Stimulated activated CD4-positive, alpha-beta T cell treated with anti-CD3 and anti-CD28 coated beads, TNF-alpha, amount 100 ng/mL, for 1 hour (primary cell): ENCODE data around the gene CES2.

Experiments used
- DNase-seq, 3 donors: peaks; one replicate each; pipeline ENCODE4 v3.0.0-alpha.2; 2020; ENCODE audit warnings: low read depth in 3 of 3, low spot score in 1 of 3

The CES2 gene

DNA sequence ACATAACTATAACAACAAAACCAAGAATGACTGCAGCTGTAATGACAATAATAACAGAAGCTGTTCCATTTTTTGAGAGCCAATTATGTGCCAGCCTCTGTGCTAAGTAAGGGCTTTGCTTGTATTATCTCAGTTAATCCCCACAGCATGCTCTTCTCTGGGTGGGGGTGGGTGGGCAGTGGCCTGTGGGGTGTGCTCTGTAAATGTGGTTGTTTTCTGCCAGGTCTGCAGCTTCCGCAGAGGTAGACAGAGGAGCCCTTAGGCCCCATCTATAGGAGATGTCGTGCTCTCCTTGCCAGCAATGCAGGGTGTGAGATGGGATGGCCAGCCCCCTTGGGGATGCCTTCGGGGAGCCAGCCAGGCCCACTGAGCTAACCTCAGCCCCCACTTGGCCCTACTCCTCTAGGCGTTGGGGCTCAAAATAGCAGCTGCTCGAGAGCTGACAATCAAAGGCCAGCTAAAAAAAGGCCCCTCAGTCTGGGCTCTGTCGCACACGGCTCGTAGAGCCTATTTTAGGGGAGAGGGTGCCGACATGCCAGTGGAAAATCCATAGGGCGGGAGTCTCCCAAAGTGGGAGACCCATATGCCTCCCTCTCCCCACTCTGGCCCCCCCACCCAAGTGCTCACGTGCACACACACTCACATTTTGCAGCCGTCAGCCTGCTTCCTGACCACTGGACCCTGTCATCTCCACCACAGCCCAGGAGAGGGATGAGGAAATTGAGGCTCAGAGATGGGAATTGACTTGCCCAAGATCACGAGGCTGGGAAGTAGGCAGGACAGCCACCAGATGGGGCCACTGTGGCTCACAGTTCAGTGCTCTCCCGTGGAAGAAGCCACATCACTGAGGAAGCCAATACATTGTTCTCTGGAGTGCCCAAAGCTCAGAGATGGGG lies 32.4 kb upstream of the CES2 start:
- DNase-seq = no peak

DNA sequence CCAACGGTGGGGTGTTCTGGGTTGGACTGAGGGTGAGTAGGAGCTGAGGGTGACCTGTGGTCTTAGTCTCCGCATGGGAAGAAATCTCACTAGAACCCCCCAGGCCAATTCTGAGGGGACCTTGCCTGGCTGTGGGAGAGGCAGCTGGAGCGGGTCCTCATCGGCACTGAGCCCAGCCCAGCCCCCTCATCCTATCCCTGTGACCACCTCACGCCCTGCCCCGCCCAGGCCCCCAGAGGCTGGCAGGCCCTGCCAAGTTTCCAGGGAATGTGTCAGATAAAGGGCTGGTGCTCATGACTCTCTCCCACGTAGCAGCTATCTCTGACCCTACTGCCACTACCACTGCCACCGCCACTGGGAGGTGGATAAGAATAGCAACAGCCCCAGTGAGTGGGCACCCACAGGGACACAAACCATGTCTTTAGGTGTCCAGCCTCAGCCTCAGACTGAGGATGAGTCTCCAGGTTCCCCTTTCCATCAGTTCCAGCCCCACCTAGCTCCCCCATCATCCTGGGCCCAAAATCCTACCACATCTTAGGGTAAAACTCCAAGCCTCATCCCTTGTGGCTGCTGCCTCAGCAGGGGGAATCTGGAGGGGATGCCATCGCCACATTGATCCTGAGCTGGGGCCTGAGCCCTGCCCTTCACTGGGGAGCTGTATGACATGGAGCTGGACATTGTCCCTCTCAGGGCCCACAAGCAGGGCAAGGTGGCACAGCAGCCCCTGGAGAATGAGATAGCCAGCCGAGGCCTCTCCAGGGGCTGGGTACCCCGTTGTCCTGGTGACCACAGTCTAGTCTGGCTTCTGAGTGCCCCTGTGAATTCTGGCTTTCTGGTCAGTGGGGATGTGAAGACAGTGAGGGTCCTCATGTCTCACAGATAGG lies 31.5 kb upstream of the CES2 start:
- no peak for DNase-seq

DNA sequence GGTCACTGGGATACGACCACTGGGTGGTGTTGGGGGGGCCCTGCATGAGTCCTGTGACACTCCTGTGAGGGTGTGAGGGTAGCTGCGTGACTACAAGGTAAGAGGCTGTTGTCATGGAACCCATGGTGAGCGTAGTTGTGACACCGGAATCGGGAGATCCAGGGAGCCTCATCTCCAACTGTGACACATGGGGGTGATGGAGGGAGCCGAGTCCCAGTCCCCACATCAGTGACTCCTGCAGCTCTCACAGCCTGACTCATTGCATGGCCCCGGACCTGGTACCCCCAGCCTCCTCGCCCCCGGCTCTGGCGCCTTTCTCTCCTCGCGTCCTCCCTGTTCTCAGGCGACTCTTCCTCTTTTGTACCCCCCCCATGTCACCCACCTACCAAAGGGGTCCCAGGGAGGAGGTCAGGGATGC lies 30.9 kb upstream of the CES2 start:
- no peak for DNase-seq

DNA sequence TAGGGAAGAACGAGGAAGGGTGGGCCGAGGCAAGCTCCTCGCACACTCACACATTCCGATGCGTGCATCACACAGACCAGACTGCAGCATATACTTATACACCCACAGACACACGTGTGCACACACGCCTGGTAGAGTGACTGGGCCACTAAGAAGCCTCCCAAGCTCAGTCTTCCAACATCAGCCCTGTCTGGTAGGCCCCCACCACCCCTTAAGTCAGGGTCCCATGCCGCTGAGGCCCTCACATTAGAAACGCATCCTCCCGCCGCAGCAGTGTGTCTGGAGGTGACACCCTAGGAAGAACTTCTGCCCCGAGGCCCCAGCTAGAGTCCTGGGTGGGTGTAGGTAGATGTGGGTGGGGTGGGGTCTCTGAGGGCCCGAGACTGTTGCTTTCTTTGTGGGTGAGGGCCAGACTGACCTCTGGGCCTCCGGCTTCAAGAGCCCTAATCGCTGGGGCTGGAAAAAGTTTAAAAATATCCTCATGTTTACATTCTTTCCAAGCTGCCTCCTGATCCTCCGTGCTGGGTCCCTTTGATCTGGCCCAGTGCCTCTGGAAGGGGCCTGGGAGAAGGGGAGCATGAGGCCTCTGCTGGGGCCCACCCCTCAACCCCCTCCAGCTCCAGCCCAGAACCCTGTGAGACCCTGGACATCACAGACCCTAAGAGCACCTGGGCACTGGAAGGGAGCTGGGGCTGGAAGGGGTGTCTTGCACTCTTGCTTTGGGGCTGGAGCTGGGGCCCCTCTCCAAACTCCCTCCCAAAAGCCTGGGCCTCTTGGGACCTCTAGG lies 30.3 kb upstream of the CES2 start:
- no peak for DNase-seq

DNA sequence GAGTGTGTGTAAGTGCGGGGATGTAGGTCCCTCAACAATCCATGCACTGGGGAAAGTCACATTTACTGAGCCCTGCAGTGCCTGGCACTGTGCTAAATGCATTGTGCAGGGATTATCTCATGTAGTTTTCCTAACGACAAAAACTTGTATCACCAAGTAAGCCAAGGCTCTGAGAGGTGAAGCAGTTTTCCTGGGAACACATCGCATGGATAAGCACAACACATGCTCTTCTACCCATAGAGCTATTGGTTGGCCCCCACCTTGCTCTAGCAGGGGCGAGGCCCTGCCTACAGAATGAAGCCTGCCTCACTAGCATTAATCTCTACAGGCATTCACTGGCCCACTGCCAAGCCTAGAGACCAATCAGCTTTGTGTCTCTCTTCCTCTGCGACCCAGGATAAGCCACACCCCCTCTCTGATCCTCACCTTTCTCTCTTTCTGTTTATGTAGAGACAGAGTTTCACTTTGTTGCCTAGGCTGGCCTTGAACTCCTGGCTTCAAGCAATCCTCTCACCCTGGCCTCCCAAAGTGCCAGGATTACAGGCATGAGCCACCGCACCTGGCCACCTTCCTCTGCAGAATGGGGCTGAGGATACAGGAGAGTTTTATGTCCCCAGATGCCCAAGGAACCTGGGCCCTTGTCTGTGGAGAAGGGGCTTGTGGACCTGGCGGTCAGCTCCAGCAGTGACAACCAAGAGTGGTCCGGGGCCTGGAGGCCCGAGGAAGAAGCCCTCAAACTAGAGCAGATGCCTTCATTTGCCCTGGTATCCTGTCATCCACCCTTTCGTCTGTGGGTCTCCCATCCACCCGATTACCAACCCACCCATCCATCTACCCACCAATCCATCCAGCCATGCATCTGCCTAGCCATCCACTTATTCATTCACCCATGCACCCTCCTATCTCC lies 29.4 kb upstream of the CES2 start:
- peak in 1 of 3 donors; percentile 12 for DNase-seq

DNA sequence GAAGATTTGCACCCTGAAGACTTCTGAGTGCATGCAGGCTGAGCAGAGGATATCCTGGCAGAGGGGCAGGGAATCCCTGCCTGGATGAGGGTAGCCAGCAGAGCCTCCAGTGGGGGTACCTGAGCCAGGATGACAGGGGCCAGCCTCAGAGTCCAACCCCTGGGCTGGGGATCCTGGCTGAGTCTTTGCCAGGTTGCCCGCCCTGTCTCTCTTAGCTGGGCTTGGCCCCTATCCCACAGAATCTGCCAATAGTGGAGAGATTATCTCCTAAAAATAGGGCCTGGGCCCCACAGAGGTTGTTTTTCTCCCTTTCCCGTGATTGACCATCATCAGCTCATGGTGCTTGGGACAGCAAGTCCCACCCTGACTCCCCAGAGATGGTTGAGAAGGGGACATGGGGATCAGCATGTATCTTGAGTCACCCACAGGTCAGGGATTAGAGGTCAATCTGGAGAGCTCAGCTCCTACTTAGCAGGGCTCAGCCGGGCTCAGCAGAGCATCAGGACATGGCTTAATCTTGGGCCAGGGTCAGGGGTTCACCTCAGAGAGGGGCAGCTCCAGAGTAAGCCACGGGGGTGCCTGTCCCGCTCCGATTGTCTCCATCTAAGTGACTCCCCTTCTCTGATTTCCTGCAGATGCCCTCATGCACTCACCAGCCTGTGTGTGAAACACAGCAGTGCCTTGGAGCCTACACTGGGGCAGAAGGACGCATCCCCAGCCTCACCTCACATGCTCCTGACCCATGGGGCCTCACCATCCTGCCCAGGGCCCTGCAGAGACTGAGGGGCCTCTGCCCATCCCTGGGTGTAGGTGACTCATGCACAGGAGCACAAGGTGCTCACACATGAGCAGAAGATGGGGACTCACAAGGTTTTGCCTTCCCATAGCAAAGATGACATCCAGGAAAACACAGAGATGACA lies 28.1 kb upstream of the CES2 start:
- no peak for DNase-seq

DNA sequence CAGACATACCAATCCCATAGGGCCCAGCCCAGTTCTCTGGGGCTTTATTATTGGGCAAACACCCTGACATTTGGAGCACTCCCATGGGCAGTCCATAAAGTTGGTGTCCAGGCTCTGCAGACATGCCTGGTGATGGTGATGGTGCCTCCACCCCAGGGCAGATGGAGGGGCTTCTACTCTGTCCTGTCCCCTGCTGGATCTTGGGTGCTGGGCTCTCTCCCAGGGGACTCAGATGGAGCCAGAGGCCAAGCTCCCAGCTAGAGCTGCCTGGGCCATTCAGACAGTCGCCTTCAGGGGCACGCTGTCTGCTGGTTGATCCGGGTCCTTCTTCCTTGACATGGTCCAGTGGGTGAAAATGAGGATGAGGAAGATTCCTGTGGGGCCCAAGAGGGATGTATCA lies 27.2 kb upstream of the CES2 start:
- no peak for DNase-seq

DNA sequence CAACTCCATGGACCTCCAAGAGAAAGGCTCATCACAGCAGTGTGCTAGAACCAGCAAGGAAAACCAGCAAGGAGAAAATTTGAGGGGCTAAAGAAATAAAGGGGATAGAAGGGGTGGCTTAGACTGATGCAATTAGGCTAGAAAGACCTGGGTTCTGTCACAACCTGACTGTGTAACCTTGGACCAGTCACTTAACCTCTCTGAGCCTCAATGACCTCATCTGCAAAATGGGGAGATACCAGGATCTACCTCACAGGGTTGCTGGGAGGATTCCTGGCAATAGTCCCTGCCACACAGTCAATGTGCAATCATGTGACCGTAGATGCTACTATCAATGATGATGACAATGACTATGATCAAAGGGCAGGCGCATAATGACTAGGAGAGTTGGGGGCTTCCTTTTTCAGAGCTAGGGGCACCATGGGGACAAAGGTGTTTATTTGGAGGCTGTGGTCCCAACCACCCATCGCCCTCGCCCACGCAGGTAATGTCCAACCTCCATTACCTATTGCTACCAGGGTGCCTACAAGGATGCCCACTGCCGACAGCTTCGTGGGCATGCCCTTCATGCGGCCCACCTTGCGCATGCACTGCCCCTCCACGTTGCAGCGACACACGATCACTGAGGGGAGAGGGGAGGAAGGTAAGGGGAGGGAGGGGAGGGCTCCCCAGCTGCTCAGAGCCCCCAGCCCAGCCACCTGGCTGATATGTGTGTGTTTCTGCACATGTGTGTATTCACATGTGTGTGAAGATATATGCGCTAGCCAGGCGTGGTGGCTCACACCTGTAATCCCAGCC lies 26.4 kb upstream of the CES2 start:
- DNase-seq = no peak

DNA sequence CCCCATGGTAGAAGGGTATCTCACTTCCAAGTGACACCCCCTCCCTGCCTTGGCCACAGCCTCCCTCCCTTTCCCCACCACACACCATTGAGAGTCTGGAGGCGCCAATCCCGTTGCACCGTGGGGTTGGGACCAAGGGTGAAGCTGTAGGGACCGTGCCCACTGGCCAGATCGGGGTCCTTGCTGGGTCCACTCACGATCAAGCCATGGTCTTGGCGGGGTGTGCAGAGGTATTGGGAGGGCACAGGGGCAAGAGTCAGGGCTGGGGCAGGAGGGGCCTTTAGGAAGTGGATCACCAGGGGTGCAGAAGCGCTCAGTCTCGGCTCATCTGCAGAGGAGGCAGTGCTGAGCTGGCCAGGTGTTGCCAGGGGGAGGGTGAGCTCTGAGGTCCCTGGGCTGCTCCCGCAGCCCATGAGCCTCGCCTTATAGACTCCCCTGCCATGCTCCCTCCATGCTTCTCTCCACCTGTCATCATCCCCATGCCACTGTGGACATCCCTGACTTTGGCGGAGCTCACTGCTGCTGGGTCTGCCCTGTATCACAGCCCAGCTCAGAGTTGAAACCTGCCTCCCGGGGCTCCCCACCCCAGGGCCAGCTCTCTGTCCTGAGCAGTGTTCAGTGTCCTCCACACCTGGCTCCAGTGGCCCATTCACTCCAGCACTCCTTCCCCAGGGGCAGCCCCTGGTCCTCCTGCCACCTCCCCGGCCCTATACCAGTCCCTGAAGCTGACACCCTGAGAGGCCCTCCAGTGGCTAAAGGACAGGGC lies 25.0 kb upstream of the CES2 start:
- DNase-seq = no peak

DNA sequence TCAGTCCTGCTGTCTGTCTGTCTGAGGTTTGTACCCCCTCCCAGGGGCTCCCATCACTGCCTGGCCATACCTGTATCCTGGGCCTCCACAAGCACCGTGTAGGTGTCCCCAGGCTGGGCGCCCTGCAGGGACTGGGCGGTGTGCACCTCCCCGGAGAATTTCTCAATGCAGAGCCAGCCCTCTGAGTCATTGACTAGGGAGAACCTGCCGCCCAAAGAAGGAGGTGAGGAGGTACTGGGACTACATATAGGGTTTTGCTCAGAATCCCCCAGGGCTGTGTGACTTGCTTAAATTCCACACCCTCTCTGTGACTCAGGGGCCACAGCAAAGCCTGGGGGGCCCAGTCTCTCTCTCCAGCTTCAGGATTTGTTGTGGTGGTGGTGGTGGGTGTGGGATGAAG lies 24.2 kb upstream of the CES2 start:
- DNase-seq = no peak

DNA sequence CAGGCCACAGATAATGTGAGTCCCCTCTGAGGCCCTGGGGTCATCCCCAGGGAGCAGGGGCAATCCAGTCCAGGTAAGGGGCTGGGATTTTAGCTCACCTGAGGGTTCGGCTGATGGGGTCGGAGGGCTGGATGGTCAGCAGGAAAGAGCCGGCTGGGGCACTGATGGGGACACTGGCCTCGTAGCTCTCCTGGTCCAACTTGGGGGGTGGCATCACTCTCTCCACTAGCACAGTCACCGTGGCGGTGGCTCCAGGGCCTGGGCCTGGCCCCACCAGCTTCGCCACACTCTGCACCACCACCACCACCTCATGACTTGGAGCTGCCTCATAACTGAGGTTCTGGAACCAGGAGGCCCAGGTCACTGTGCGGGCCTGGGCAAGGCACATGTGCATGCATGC lies 23.5 kb upstream of the CES2 start:
- DNase-seq = no peak

DNA sequence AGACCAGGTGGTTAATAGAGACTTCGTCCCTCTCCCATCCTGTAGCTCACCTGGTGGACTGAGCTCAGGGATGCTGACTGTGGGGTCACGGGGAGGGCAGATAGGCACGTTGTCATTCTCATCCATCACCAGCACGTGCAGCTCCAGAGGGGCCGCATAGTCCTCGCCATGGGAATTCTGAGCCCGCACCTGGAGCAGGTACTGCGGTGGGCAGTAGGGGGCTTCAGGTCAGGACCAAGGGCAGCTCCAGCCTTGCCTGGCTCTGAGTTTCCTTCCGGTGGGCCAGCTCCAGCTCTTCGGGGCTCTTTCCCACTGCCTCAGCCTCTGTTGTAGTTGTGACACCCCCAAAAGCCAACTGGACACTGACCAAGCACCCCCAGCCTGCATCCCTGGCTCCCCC lies 22.2 kb upstream of the CES2 start:
- DNase-seq = no peak

DNA sequence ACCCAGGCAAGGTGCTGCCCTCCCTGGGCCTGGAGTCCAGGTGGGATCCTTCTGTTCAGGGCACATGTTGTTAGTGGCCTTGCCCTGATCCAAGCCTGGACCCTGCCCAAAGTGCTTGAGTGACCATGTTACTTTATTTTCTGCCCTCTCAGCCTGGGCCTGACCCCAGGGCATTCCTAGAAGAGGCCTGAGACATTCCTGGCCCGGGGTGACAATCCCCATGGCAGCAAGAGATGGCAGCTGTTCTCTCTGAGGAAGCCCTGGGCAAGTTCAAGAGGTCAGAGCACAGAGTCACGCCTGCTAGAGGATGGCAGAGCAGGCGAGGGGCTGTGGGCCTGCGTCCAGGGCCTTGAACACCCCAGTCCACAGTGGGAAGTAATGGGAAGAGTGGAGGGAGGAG lies 21.6 kb upstream of the CES2 start:
- DNase-seq = no peak

DNA sequence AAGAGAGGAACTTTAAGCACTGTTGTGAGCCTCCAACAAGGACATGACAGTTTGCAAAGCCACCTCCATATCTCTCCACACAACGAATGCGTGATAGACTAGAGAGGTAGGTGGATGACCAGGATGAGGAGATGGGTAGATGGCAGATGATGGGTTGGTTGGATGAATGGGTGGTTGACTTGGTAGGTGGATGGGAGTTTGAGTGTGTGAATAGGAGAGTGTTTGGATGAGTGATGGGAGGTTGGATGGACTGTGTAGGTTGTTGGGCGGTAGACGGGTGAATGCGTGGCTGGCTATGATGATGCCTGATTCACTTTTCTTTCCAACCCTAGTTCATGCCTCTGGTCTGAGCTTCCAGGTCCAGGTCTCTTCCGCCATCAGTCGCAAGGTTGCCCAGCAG lies 20.8 kb upstream of the CES2 start:
- no peak for DNase-seq

DNA sequence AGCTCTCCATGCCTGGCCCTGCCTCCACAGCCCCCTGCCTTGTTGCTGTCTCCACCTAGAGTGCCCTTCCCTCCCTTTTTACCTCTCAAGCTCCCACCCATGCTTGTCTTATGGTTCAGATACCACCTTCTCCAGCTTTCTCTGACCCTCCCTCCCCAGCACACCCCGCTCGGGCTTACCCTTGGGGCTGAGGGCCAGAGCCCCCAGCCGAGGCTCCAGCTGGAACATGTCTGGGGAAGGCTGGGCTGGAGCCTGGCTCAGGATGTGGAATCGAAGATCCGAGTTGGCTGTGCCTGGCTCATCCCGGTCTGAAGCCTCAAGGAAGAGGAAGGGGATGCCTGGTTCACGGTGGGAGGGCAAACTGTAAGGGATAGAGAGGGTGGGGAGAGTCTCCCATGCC lies 20.3 kb upstream of the CES2 start:
- no peak for DNase-seq

DNA sequence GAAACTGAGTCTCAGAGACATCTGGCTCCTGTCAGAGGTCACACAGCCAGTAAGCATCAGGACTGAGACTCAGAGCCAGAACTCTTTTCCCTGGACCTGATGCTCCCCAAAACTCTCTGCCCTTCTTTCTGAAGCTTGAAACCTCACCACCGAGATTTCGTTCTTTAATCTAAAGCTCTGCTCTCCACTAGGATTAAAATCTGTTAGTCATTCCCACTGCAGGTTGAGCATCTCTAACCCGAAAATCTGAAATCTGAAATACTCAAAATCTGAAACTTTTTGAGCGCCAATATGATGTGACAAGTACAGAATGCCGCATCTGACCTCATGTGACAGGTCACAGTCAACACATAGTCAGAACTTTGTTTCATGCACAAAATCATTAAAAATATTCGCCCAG lies 18.8 kb upstream of the CES2 start:
- no peak for DNase-seq

DNA sequence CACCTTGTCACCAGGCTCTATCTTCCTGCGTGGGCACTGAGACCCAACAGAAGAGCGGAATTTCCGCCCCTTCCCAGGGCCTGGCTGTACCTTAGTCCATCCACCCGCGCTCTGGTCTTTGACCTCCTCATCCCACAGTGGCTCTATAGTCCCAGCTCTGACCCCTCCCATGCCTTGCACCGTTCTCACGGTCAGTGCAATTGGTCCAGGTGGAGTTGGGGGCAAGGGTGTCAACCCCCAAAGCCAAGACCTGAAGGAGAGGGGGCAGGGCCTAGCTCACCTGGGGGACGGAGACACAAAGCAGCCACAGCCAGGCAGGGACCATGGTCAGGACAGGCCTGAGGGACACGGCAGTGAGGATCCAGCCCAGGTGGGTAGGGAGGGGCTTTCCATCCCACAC lies 17.6 kb upstream of the CES2 start:
- DNase-seq = no peak

DNA sequence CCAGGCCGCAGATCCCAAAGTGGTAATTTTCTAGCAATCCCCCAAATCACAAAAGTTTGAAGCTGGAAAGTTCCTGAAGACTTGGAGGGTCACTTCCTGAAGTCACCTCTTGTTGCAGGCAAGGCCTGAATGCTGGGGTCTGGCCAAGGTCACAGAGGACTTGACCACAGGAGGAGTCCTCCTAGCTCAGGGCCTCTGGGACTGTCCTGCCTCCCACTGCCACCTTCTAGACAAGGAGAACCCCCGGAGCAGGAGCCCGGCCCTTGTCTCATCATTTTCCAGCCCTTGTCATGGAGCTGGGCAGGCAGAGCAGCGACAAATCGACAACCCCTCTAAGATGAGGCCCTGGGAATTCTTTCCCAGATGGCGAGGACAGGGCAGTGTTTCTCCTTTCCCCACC lies 17.0 kb upstream of the CES2 start:
- no peak for DNase-seq
